HEK293 (cell line): ENCODE data around the gene HSD17B3.

Experiments
- CTCF ChIA-PET: fragments of 350-600 bp; formaldehyde crosslinking; extraction: SDS; loops from one replicate; lab custom pipeline; 2021; ENCODE audit warnings: antibody characterized with exemption; lab: Yijun Ruan, JAX
- POLR2A ChIA-PET: fragments of 300-600 bp; formaldehyde crosslinking; extraction: SDS; loops from one replicate; lab custom pipeline; 2020; ENCODE audit warnings: antibody characterized with exemption, inconsistent platforms; lab: Yijun Ruan, JAX
- H3K27ac ChIP-seq: fragments of 200-500 bp; sonication (Bioruptor generic); 2 replicates; pipeline ENCODE4 v1.5.1; 2014; ENCODE audit warnings: low read depth, low read length, control low read depth, inconsistent platforms; ENCODE audit errors: extremely low read depth
- H3K36me3 ChIP-seq, 2 experiments: fragments of 200-500 bp in 1 of 2; sonication (Bioruptor generic) in 1 of 2; 1 replicate in 1 of 2; 2 replicates in 1 of 2; pipeline ENCODE4 v1.5.1; 2014 to 2017; ENCODE audit warnings: inconsistent platforms in 2 of 2, low read length in 2 of 2; ENCODE audit not compliant: control insufficient read depth in 2 of 2, insufficient read depth in 1 of 2
- H3K4me1 ChIP-seq: fragments of 200-500 bp; sonication (Bioruptor generic); 2 replicates; pipeline ENCODE4 v1.5.1; 2014; ENCODE audit warnings: mild to moderate bottlenecking, low read length, inconsistent platforms; ENCODE audit not compliant: control insufficient read depth, insufficient read depth
- H3K4me3 ChIP-seq: 2 replicates; pipeline ENCODE4 v1.5.1; 2011; ENCODE audit warnings: low read depth, mild to moderate bottlenecking, control low read depth, low read length, moderate library complexity
- H3K9me3 ChIP-seq: fragments of 200-500 bp; sonication (Bioruptor generic); 2 replicates; pipeline ENCODE4 v1.5.1; 2014; ENCODE audit warnings: low read depth, low read length, inconsistent platforms; ENCODE audit not compliant: control insufficient read depth, insufficient read depth
- HIC1 ChIP-seq: fragments of 450-650 bp; formaldehyde crosslinking; IDR thresholded peaks from 2 replicates; pipeline ENCODE4 v1.5.1; 2016; ENCODE audit warnings: missing biosample characterization, missing genetic modification characterization
- REST ChIP-seq: fragments of 450-650 bp; formaldehyde crosslinking; IDR thresholded peaks from 2 replicates; pipeline ENCODE4 v1.5.1; 2016; ENCODE audit warnings: missing biosample characterization, missing genetic modification characterization
- SP2 ChIP-seq: fragments of 450-650 bp; formaldehyde crosslinking; IDR thresholded peaks from 2 replicates; pipeline ENCODE4 v1.5.1; 2016; ENCODE audit warnings: missing biosample characterization, missing genetic modification characterization
- SP7 ChIP-seq: fragments of 450-650 bp; formaldehyde crosslinking; IDR thresholded peaks from 2 replicates; pipeline ENCODE4 v1.5.1; 2016; ENCODE audit warnings: missing biosample characterization, missing genetic modification characterization
- TCF7L2 ChIP-seq: IDR thresholded peaks from 2 replicates; pipeline ENCODE4 v1.6.1; 2011; ENCODE audit warnings: low read depth, mild to moderate bottlenecking, inconsistent platforms, low read length, moderate library complexity, borderline replicate concordance
- ZBTB8A ChIP-seq: fragments of 450-650 bp; formaldehyde crosslinking; IDR thresholded peaks from 2 replicates; pipeline ENCODE4 v1.5.1; 2016; ENCODE audit warnings: missing biosample characterization, missing genetic modification characterization
- ZFP69B ChIP-seq: fragments of 450-650 bp; formaldehyde crosslinking; IDR thresholded peaks from 2 replicates; pipeline ENCODE4 v1.5.1; 2016; ENCODE audit warnings: missing biosample characterization, missing genetic modification characterization
- ZNF211 ChIP-seq: fragments of 450-650 bp; formaldehyde crosslinking; IDR thresholded peaks from 2 replicates; pipeline ENCODE4 v1.5.1; 2016; ENCODE audit warnings: low read depth, missing biosample characterization, missing genetic modification characterization
- ZNF23 ChIP-seq: fragments of 450-650 bp; formaldehyde crosslinking; IDR thresholded peaks from 2 replicates; pipeline ENCODE4 v1.5.1; 2016; ENCODE audit warnings: missing biosample characterization, missing genetic modification characterization, borderline replicate concordance
- ZNF274 ChIP-seq, 2 experiments: fragments of 200-500 bp in 1 of 2; fragments of 450-650 bp in 1 of 2; sonication (Bioruptor generic) in 1 of 2; formaldehyde crosslinking in 1 of 2; IDR thresholded peaks; 2 replicates each; pipeline versions ENCODE4 v1.5.1 to v1.6.1; 2014 to 2016; ENCODE audit warnings: borderline replicate concordance in 1 of 2, inconsistent platforms in 1 of 2, low read length in 1 of 2, missing biosample characterization in 1 of 2, missing genetic modification characterization in 1 of 2
- ZNF292 ChIP-seq: fragments of 450-650 bp; formaldehyde crosslinking; IDR thresholded peaks from 2 replicates; pipeline ENCODE4 v1.5.1; 2016; ENCODE audit warnings: low read depth, missing biosample characterization, missing genetic modification characterization, borderline replicate concordance
- ZNF341 ChIP-seq: fragments of 450-650 bp; formaldehyde crosslinking; IDR thresholded peaks from 2 replicates; pipeline ENCODE4; 2016; ENCODE audit warnings: low read depth, missing biosample characterization, missing genetic modification characterization
- ZNF585B ChIP-seq: fragments of 450-650 bp; formaldehyde crosslinking; IDR thresholded peaks from 2 replicates; pipeline ENCODE4 v1.5.1; 2016; ENCODE audit warnings: missing biosample characterization, missing genetic modification characterization
- ZNF654 ChIP-seq: fragments of 450-650 bp; formaldehyde crosslinking; IDR thresholded peaks from 2 replicates; pipeline ENCODE4 v1.5.1; 2016; ENCODE audit warnings: low read depth, missing biosample characterization, missing genetic modification characterization
- ZNF660 ChIP-seq: fragments of 450-650 bp; IDR thresholded peaks from 2 replicates; pipeline ENCODE4 v1.5.1; 2018; ENCODE audit warnings: missing biosample characterization, mild to moderate bottlenecking, missing genetic modification characterization
- ZNF677 ChIP-seq: fragments of 450-650 bp; IDR thresholded peaks from 2 replicates; pipeline ENCODE4 v1.5.0; 2018; ENCODE audit warnings: missing biosample characterization, mild to moderate bottlenecking, missing genetic modification characterization, moderate library complexity
- ZNF76 ChIP-seq: fragments of 450-650 bp; formaldehyde crosslinking; IDR thresholded peaks from 2 replicates; pipeline ENCODE4; 2016; ENCODE audit warnings: low read depth, missing biosample characterization, missing genetic modification characterization, borderline replicate concordance
- TF ChIP-seq, protein P1 (sequence below): sonication (generic); formaldehyde crosslinking; IDR thresholded peaks from 2 replicates; pipeline ENCODE4 v1.8.1; 2022; ENCODE audit warnings: mild to moderate bottlenecking, moderate library complexity, missing genetic modification reagents
- TF ChIP-seq, protein P2 (sequence below): fragments of 450-650 bp; formaldehyde crosslinking; IDR thresholded peaks from 2 replicates; pipeline ENCODE4 v1.5.1; 2016; ENCODE audit warnings: missing biosample characterization, missing genetic modification characterization

HSD17B3 gene

GRCh38 chr9:96318921-96319565, 17.1 kb upstream of the HSD17B3 start (continued):
- TF ChIP-seq HIC1 (tag by site-specific recombination) (no peak), SP2 (tag by site-specific recombination) (no peak), ZBTB8A (tag by site-specific recombination) (no peak), ZNF76 (tag by site-specific recombination) (no peak), TCF7L2 (no peak), ZNF274 (IDR thresholded peaks at IDR 0.05; ENCODE audit: low read length) (no peak), ZNF274 (tag by site-specific recombination; IDR thresholded peaks at IDR 0.05; ENCODE audit: borderline replicate concordance) (no peak), ZNF23 (tag by site-specific recombination) (no peak), ZNF677 (tag by site-specific recombination) (no peak), ZNF585B (tag by site-specific recombination) (no peak), ZFP69B (tag by site-specific recombination) (no peak), ZNF292 (tag by site-specific recombination) (no peak), REST (no peak)
- TF ChIP-seq, protein P1, sequence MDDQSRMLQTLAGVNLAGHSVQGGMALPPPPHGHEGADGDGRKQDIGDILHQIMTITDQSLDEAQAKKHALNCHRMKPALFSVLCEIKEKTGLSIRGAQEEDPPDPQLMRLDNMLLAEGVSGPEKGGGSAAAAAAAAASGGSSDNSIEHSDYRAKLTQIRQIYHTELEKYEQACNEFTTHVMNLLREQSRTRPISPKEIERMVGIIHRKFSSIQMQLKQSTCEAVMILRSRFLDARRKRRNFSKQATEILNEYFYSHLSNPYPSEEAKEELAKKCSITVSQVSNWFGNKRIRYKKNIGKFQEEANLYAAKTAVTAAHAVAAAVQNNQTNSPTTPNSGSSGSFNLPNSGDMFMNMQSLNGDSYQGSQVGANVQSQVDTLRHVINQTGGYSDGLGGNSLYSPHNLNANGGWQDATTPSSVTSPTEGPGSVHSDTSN (CRISPR knock-in tag): no peak

DNA sequence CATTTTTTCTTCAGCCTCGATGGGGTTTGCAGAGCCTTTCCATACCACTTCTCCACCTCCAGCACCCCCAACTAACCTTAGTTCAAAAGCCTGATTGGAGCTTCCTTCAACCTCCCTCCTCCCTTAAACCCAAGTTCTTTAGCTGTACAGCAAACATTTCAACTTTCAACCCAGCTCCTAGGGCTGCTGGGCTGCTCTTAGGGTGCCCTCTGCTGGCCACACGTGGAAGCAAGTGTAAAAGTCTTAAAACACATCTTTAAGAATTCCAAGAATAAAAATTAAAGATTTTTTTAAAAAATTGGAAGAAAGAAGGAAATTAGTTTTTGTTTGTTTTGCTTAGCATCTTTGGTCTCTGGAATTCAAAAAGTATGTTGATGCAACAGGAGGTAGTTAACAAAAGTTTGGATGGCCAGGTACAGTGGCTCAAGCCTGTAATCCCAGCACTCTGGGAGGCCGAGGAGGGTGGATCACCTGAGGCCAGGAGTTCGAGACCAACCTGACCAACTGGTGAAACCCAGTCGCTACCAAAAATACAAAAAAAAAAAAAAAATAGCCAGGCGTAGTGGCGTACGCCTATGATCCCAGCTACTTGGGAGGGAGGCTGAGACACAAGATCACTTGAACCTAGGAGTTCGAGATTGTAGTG, 15.5 kb upstream of the HSD17B3 start:
- H3K9me3 ChIP-seq: no peaks in the 10 kb centered on the region
- no peak overlapping the region for H3K27ac ChIP-seq
- ChIA-PET CTCF (interaction anchor here (0.6 to 2.9 kb wide), 38 partner anchors 8 to 1659 kb away, joined by 3 to 28 read pairs (median 4); no protein-coding TSS in a partner anchor), POLR2A (interaction anchor here (0.6 kb wide), 2 partner anchors 167 to 265 kb away, joined by 3 to 4 read pairs; no protein-coding TSS in a partner anchor)
- H3K36me3 ChIP-seq: no peaks in the 10 kb centered on the region
- TF ChIP-seq SP7 (tag by site-specific recombination) (no peak), ZNF654 (tag by site-specific recombination) (peak; percentile 82), ZNF660 (tag by site-specific recombination) (peak; percentile 53; the same call in 1 of the 2 replicates), ZFP69B (tag by site-specific recombination) (no peak), ZNF341 (tag by site-specific recombination) (peak; percentile 80), ZNF211 (tag by site-specific recombination) (no peak)
- TF ChIP-seq, protein P2, sequence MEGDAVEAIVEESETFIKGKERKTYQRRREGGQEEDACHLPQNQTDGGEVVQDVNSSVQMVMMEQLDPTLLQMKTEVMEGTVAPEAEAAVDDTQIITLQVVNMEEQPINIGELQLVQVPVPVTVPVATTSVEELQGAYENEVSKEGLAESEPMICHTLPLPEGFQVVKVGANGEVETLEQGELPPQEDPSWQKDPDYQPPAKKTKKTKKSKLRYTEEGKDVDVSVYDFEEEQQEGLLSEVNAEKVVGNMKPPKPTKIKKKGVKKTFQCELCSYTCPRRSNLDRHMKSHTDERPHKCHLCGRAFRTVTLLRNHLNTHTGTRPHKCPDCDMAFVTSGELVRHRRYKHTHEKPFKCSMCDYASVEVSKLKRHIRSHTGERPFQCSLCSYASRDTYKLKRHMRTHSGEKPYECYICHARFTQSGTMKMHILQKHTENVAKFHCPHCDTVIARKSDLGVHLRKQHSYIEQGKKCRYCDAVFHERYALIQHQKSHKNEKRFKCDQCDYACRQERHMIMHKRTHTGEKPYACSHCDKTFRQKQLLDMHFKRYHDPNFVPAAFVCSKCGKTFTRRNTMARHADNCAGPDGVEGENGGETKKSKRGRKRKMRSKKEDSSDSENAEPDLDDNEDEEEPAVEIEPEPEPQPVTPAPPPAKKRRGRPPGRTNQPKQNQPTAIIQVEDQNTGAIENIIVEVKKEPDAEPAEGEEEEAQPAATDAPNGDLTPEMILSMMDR: peak; percentile 41
- H3K4me3 ChIP-seq: no peak overlapping the region
- H3K4me1 ChIP-seq: no peaks in the 10 kb centered on the region
